GM23248 (cell line): ENCODE data around the gene SEMA7A. TPM values are rescaled to one million over a fixed set of nuclear protein-coding genes. Genes with fewer than 3 reads are reported as not detected.

ENCODE experiments used
- DNase-seq: peaks from one replicate; pipeline ENCODE4 v3.0.0-alpha.2; 2015
- H2AFZ ChIP-seq: fragments of 200-600 bp; sonication (generic); 2 replicates; pipeline ENCODE4 v1.6.1; 2016; ENCODE audit warnings: antibody characterized with exemption
- H3F3A ChIP-seq: fragments of 200-600 bp; sonication (generic); 2 replicates; pipeline ENCODE4 v1.6.1; 2016; ENCODE audit warnings: mild to moderate bottlenecking, antibody characterized with exemption, mixed run types; ENCODE audit not compliant: insufficient read depth
- H3K27ac ChIP-seq: fragments of 200-600 bp; sonication (generic); 2 replicates; pipeline ENCODE4 v1.5.1; 2016; ENCODE audit warnings: mild to moderate bottlenecking
- H3K27me3 ChIP-seq: fragments of 200-600 bp; sonication (generic); replicated peaks from 2 replicates; pipeline ENCODE4 v1.6.1; 2016; ENCODE audit warnings: mild to moderate bottlenecking; ENCODE audit not compliant: insufficient read depth
- H3K36me3 ChIP-seq: fragments of 200-600 bp; sonication (generic); 2 replicates; pipeline ENCODE4 v1.6.1; 2016; ENCODE audit warnings: low read depth, mild to moderate bottlenecking
- H3K4me1 ChIP-seq: fragments of 200-600 bp; sonication (generic); 2 replicates; pipeline ENCODE4 v1.6.1; 2016; ENCODE audit warnings: mild to moderate bottlenecking; ENCODE audit not compliant: insufficient read depth
- H3K4me2 ChIP-seq: fragments of 200-600 bp; sonication (generic); one replicate; pipeline ENCODE4 v1.6.1; 2016; ENCODE audit warnings: mild to moderate bottlenecking; ENCODE audit not compliant: unreplicated experiment
- H3K4me3 ChIP-seq: fragments of 200-600 bp; sonication (generic); 2 replicates; pipeline ENCODE4 v1.5.1; 2016; ENCODE audit warnings: mild to moderate bottlenecking
- H3K79me2 ChIP-seq: fragments of 200-600 bp; sonication (generic); 2 replicates; pipeline ENCODE4 v1.6.1; 2016; ENCODE audit warnings: mild to moderate bottlenecking; ENCODE audit not compliant: insufficient read depth
- H3K9ac ChIP-seq: fragments of 200-600 bp; sonication (generic); 2 replicates; pipeline ENCODE4 v1.6.1; 2016; ENCODE audit warnings: mild to moderate bottlenecking
- H3K9me2 ChIP-seq: fragments of 200-600 bp; sonication (generic); 2 replicates; pipeline ENCODE4 v1.6.1; 2016; ENCODE audit warnings: mixed run types, mild to moderate bottlenecking, moderate library complexity; ENCODE audit not compliant: insufficient read depth
- H3K9me3 ChIP-seq: fragments of 200-600 bp; sonication (generic); one replicate; pipeline ENCODE4 v1.6.1; 2017; ENCODE audit warnings: low read depth
- H4K20me1 ChIP-seq: fragments of 200-600 bp; sonication (generic); 2 replicates; pipeline ENCODE4 v1.6.0; 2016; ENCODE audit not compliant: insufficient read depth
- EZH2 ChIP-seq: fragments of 200-600 bp; sonication (generic); IDR thresholded peaks from 2 replicates; pipeline ENCODE4 v1.6.1; 2018; ENCODE audit warnings: antibody characterized with exemption, mild to moderate bottlenecking; ENCODE audit not compliant: insufficient read depth, poor library complexity, severe bottlenecking
- EZH2phosphoT487 ChIP-seq: fragments of 200-600 bp; sonication (generic); IDR thresholded peaks from 2 replicates; pipeline ENCODE4 v1.6.1; 2018; ENCODE audit warnings: antibody characterized with exemption, moderate library complexity, mild to moderate bottlenecking, low read depth; ENCODE audit not compliant: insufficient read depth
- WGBS, 2 experiments: methylation state at CpG; one replicate each; pipeline ENCODE4 v1.1.6; 2015 to 2017; ENCODE audit warnings: low lambda C conversion rate in 2 of 2, low coverage in 1 of 2; ENCODE audit errors: missing lambda C conversion rate in 2 of 2; 5-methylcytosine and 5-hydroxymethylcytosine counted together
- in situ Hi-C: fragments of 300-500 bp; cut with MboI; formaldehyde crosslinking; loops from 2 replicates; pipeline ENCODE4 v1.15.0; 2020
- polyA plus RNA-seq: library from polyadenylated mRNA; unstranded; fragments of >200 nt; fragmentation: Nextera tagmentation; extraction: Ambion mirVana; gene quantifications from 2 replicates; pipeline ENCODE4 v1.2.1, GENCODE V29; 2016
- total RNA-seq: library from RNA; depleted of rRNA; stranded (reverse); fragments of >200 nt; shearing (Covaris generic); gene quantifications from 2 replicates; pipeline ENCODE4 v1.2.3, GENCODE V29; 2014

The SEMA7A gene
- total and polyA plus RNA-seq, 2 experiments from 2014 or later, result 42.3 to 132 TPM

DNA sequence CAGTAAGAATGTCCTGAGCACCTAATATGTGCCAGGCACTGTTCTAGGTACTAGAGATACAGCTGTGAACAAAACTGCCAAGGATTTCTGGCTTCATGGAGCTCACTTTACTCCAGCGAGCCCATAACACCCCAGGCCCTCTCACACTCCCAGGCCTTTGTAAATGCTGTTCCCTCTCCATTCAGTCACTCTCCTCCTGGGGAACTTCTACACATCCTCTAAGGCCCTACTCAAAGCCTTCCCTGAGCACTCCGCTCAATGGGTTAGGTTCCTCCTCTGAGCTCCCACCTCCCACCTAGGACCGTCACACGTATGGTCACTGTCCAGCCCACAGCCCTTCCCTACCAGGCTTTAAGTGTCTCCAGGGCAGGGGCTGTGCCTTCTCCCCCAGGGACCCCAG lies 27.2 kb downstream of the SEMA7A start:
- Histone ChIP-seq H3K27ac (peak overlapping the region; percentile 84), H3K27me3 (no peaks in the 10 kb centered on the region), H4K20me1 (no peaks in the 10 kb centered on the region), H3F3A (peaks cover 64% of the 10 kb centered on the region), H3K36me3 (no peaks in the 10 kb centered on the region), H3K4me2 (peak overlapping the region; percentile 58), H3K9me3 (no peaks in the 10 kb centered on the region), H3K9me2 (no peaks in the 10 kb centered on the region), H2AFZ (no peak overlapping the region), H3K9ac (peak overlapping the region; percentile 67), H3K4me1 (peaks cover 50% of the 10 kb centered on the region), H3K79me2 (0 out of 2 replicates have a peak, but pooled peaks cover under 1% of the 10 kb centered on the region), H3K4me3 (no peak overlapping the region)
- 97 to 98% methylated on average over 4 of the region's 4 CpGs for WGBS, 2 experiments
- no peak for DNase-seq
- in situ Hi-C loops, result no loop called here
- TF ChIP-seq EZH2phosphoT487 (no peak), EZH2 (no peak)

DNA sequence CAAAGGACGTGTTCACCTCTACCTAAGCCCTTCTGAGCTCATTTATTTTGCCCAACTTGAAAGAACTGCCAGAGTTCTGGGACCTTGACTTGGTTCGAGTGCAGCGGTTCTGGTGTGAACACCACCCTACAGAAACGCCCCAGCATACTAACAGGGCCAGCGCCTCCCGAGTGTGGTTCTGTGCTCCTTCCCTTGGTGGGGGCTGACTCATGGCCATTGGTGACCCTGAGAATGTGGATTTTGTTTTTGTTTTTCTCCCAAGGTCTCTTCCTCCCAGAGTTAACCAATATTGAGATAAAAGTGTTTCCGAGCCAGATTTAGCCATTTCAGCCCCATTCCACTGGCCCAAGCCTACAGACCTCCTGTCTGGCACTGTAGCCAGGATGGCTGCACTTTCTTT lies 27.9 kb downstream of the SEMA7A start:
- in situ Hi-C loops, result no loop called here
- TF ChIP-seq EZH2phosphoT487, result no peak
- TF ChIP-seq EZH2, result no peak
- Histone ChIP-seq H3K36me3 (no peaks in the 10 kb centered on the region), H4K20me1 (no peaks in the 10 kb centered on the region), H3K4me1 (peaks cover 56% of the 10 kb centered on the region), H3K9ac (0 out of 2 replicates have a peak overlapping the region, but pooled peaks have one; percentile 67), H3F3A (peaks cover 66% of the 10 kb centered on the region), H3K27me3 (no peaks in the 10 kb centered on the region), H3K4me3 (no peak overlapping the region), H3K27ac (peak overlapping the region; percentile 84; the same call in 1 of the 2 replicates), H3K4me2 (no peak overlapping the region), H3K79me2 (no peaks in the 10 kb centered on the region), H3K9me2 (no peaks in the 10 kb centered on the region), H2AFZ (no peak overlapping the region), H3K9me3 (no peaks in the 10 kb centered on the region)
- no peak for DNase-seq
- WGBS, 2 experiments, result 80 to 84% methylated on average over 7 of the region's 7 CpGs

DNA sequence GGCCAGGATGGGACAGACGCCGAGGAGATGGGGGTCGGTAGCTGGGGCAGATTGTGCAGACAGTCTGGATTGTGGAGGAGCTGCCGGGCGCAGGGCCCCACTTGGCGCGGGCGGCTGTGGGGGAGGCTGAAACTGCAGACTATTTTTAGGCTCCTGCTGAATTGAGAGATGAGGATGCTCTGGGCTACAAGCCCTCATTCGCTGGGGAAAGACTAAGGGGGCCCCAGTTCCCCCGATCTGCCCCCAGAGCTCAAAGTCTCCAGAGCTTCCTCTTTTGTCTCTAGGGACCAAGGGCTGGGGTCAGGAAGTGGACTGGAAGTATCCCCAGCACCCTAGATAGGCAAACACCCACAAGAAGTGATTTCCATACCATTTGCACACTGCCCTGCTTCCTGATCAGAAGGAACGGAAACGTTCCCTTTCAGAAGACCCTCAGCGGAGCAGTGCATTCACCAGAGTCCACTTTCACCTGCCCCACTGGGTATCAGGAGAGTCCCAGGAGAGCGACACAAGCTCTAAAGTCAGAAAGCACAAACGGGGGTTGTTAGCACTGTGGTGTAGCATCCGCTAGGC lies 29.7 kb downstream of the SEMA7A start:
- Histone ChIP-seq H3K27me3 (no peaks in the 10 kb centered on the region), H3K4me1 (peaks cover 69% of the 10 kb centered on the region), H3F3A (peaks cover 70% of the 10 kb centered on the region), H3K36me3 (no peaks in the 10 kb centered on the region), H3K4me2 (no peak overlapping the region), H4K20me1 (no peaks in the 10 kb centered on the region), H3K79me2 (no peaks in the 10 kb centered on the region), H3K27ac (no peak overlapping the region), H3K9me2 (no peaks in the 10 kb centered on the region), H3K4me3 (no peak overlapping the region), H3K9ac (no peak overlapping the region), H3K9me3 (no peaks in the 10 kb centered on the region), H2AFZ (no peak overlapping the region)
- 51 to 53% methylated on average over 16 of the region's 16 CpGs for WGBS, 2 experiments
- in situ Hi-C loops, result no loop called here
- DNase-seq, result no peak
- TF ChIP-seq EZH2phosphoT487 (no peak), EZH2 (no peak)

DNA sequence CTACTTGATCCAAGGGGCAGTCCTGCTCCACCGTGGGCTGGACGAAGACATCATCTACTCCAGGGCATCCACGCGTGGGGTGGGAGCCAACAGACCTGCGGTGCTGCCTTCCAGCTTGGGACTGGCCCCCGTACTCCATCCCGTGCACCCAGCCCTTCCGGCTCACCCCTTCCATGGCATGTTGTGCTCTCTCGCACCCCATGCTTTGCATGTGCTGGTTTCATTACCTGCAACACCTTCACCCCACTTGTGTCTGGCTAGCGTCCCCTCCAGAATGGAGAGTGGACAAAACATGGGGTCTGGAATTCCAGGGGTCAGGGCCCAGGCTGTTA lies 30.2 kb downstream of the SEMA7A start:
- Histone ChIP-seq H2AFZ (no peak overlapping the region), H3K4me3 (no peak overlapping the region), H3K4me1 (peaks cover 64% of the 10 kb centered on the region), H3K9ac (no peak overlapping the region), H3K27ac (no peak overlapping the region), H3K79me2 (no peaks in the 10 kb centered on the region), H3F3A (peaks cover 68% of the 10 kb centered on the region), H3K36me3 (no peaks in the 10 kb centered on the region), H3K27me3 (no peaks in the 10 kb centered on the region), H3K9me3 (no peaks in the 10 kb centered on the region), H4K20me1 (no peaks in the 10 kb centered on the region), H3K9me2 (no peaks in the 10 kb centered on the region), H3K4me2 (no peak overlapping the region)
- no peak for DNase-seq
- in situ Hi-C loops, result no loop called here
- WGBS, 2 experiments, result 77 to 83% methylated on average over 10 of the region's 10 CpGs
- TF ChIP-seq EZH2phosphoT487 (no peak), EZH2 (no peak)
